ENCODE data around the gene TARDBP. TPM values are rescaled to one million over a fixed set of nuclear protein-coding genes. Genes with fewer than 3 reads are reported as not detected.
"Not testable (repeated sequence)": the region's sequence is repeated elsewhere in the genome, so short reads cannot be mapped to it uniquely, and the experiment has no call there.

Gene TARDBP
- total and polyA plus RNA-seq, 12 donors: 66.0 to 138 (median 102) TPM

GRCh38 chr1:10989095-10989494, 23.4 kb upstream of the TARDBP start:
- WGBS, 2 donors: 82 to 91% methylated on average over 5 of the region's 5 CpGs
- intact Hi-C loops (cut with DNase I): no loop called here

GRCh38 chr1:10989920-10990516, 22.4 kb upstream of the TARDBP start:
- H3K9me3 ChIP-seq; intact Hi-C loops (cut with DNase I); H3K27me3 ChIP-seq; H3K36me3 ChIP-seq; DNase-seq; H3K4me3 ChIP-seq; ATAC-seq; H3K4me1 ChIP-seq; H3K27ac ChIP-seq: not testable (repeated sequence)
- 60 to 68% methylated on average over 6 of the region's 6 CpGs for WGBS, 2 donors

More at GRCh38 chr1:10989095-10989494, 23.4 kb upstream of the TARDBP start:
- no peak for DNase-seq
- Histone ChIP-seq H3K4me3 (no peak overlapping the region), H3K9me3 (no peaks in the 10 kb centered on the region), H3K27me3 (peaks cover 0 to 9% (median 0%) of the 10 kb centered on the region in 7 donors), H3K36me3 (no peaks in the 10 kb centered on the region), H3K27ac (no peak overlapping the region), H3K4me1 (no peaks in the 10 kb centered on the region)
- no peak for ATAC-seq
- TF ChIP-seq CTCF (IDR thresholded peaks at IDR 0.05): no peak

- WGBS, 2 donors: 89 to 90% methylated on average over 7 of the region's 7 CpGs
- no peak overlapping the region for H3K27ac ChIP-seq
- intact Hi-C loops (cut with DNase I): no loop called here
Measured at GRCh38 chr1:10990828-10991227, 21.6 kb upstream of the TARDBP start.

GRCh38 chr1:10992004-10992403, 20.4 kb upstream of the TARDBP start:
- H3K4me3 ChIP-seq; intact Hi-C loops (cut with DNase I); H3K27me3 ChIP-seq; H3K9me3 ChIP-seq; H3K27ac ChIP-seq; DNase-seq; H3K36me3 ChIP-seq; ATAC-seq; H3K4me1 ChIP-seq: not testable (repeated sequence)
- WGBS, 2 donors: 92 to 93% methylated on average over 2 of the region's 2 CpGs

More at GRCh38 chr1:10990828-10991227, 21.6 kb upstream of the TARDBP start:
- Histone ChIP-seq H3K27me3 (peaks cover 0 to 8% (median 0%) of the 10 kb centered on the region in 7 donors), H3K9me3 (no peaks in the 10 kb centered on the region), H3K36me3 (no peaks in the 10 kb centered on the region), H3K4me3 (no peak overlapping the region), H3K4me1 (no peaks in the 10 kb centered on the region)
- no peak for TF ChIP-seq CTCF (IDR thresholded peaks at IDR 0.05)
- DNase-seq (no peak), ATAC-seq (no peak)

DNA sequence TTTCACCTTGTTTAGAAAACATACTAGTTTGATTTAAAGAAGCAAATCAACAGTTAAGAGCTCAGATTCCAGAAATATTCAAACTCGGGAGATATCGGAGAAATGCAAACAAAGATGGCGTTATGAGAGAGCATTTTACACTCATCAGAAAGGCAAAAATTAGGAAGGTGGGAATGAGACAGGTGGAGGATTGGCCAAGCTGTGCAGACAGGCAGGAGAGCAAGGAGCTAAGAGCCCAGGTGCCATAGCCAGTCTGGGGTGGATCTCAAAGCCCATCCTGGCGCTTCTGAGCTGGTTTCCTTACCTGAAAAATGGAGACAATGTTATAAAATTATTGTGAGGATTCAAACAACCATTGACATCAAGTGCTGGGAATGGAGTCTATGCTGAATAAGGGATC, 19.6 kb upstream of the TARDBP start:
- no peak for TF ChIP-seq CTCF (IDR thresholded peaks at IDR 0.05)
- Histone ChIP-seq H3K4me1 (no peaks in the 10 kb centered on the region), H3K4me3 (no peak overlapping the region), H3K27me3 (peaks cover 0 to 8% (median 0%) of the 10 kb centered on the region in 7 donors), H3K9me3 (no peaks in the 10 kb centered on the region), H3K36me3 (no peaks in the 10 kb centered on the region), H3K27ac (no peak overlapping the region)
- WGBS, 2 donors: 81 to 82% methylated on average over 4 of the region's 4 CpGs
- DNase-seq (no peak), ATAC-seq (no peak)
- intact Hi-C loops (cut with DNase I): no loop called here
